Inferior parietal cortex (tissue), 1 donor: Measurements from ENCODE around the gene ITPK1.

ENCODE experiments used
- DNase-seq: peaks from one replicate; pipeline ENCODE4 v3.0.0-alpha.2; 2016; ENCODE audit errors: extremely low spot score

Gene ITPK1

GRCh38 chr14:93105362-93105761 lies 10.4 kb downstream of the ITPK1 start:
- DNase-seq: no peak

- no peak for DNase-seq
Measured at GRCh38 chr14:93104961-93105360, 10.8 kb downstream of the ITPK1 start.

GRCh38 chr14:93103392-93104080 lies 12.2 kb downstream of the ITPK1 start:
- no peak for DNase-seq

GRCh38 chr14:93102141-93102540 lies 13.6 kb downstream of the ITPK1 start:
- no peak for DNase-seq

- DNase-seq: no peak
Measured at GRCh38 chr14:93101181-93101580, 14.5 kb downstream of the ITPK1 start.

- DNase-seq: no peak
Measured at GRCh38 chr14:93100570-93100969, 15.2 kb downstream of the ITPK1 start.

GRCh38 chr14:93100100-93100499 lies 15.6 kb downstream of the ITPK1 start:
- DNase-seq: no peak

GRCh38 chr14:93099643-93100042 lies 16.1 kb downstream of the ITPK1 start:
- DNase-seq: no peak

GRCh38 chr14:93099196-93099595 lies 16.5 kb downstream of the ITPK1 start:
- DNase-seq: no peak

- DNase-seq: no peak
Measured at GRCh38 chr14:93096691-93097322, 18.9 kb downstream of the ITPK1 start.

- DNase-seq: no peak
Measured at GRCh38 chr14:93095742-93096510, 19.8 kb downstream of the ITPK1 start.

GRCh38 chr14:93094121-93094918 lies 21.4 kb downstream of the ITPK1 start:
- DNase-seq: no peak

GRCh38 chr14:93092606-93093556 lies 22.8 kb downstream of the ITPK1 start:
- DNase-seq: no peak

- DNase-seq: no peak
Measured at GRCh38 chr14:93091666-93092065, 24.1 kb downstream of the ITPK1 start.

GRCh38 chr14:93090826-93091555 lies 24.7 kb downstream of the ITPK1 start:
- peak; percentile 44 for DNase-seq

- DNase-seq: no peak
Measured at GRCh38 chr14:93089521-93090269, 26.0 kb downstream of the ITPK1 start.

- DNase-seq: no peak
Measured at GRCh38 chr14:93086441-93087055, 29.2 kb downstream of the ITPK1 start.

- DNase-seq: no peak
Measured at GRCh38 chr14:93085911-93086310, 29.8 kb downstream of the ITPK1 start.
